ENCODE data around the gene PHPT1. TPM values are rescaled to one million over a fixed set of nuclear protein-coding genes. Genes with fewer than 3 reads are reported as not detected.
A peak's percentile ranks its signal among the peaks of the same experiment; 100 is the strongest.

The PHPT1 gene
- total and polyA plus RNA-seq, 2 of the 13 experiments (the other 11 are each of a cell fraction or from before 2014, with no cell fraction given): 189 to 192 TPM

- TF ChIP-seq CENPBD1 (CRISPR knock-in tag; IDR thresholded peaks at IDR 0.05; ENCODE audit: borderline replicate concordance, low read depth) (no peak), ZNF225 (CRISPR knock-in tag; IDR thresholded peaks at IDR 0.05) (0 out of 2 replicates have a peak, but pooled peaks have one; percentile 42), SKIL (CRISPR knock-in tag; IDR thresholded peaks at IDR 0.05; ENCODE audit: borderline replicate concordance) (no peak), DZIP1 (CRISPR knock-in tag; IDR thresholded peaks at IDR 0.05) (peak; percentile 76; the same call in 1 of the 2 replicates), GATAD1 (CRISPR knock-in tag; IDR thresholded peaks at IDR 0.05) (no peak), PBX3 (CRISPR knock-in tag; IDR thresholded peaks at IDR 0.05; ENCODE audit: borderline replicate concordance) (no peak), KMT2A (CRISPR knock-in tag; IDR thresholded peaks at IDR 0.05) (peak; percentile 71), KIAA2018 (CRISPR knock-in tag; IDR thresholded peaks at IDR 0.05; ENCODE audit: borderline replicate concordance) (no peak), ZBTB34 (CRISPR knock-in tag; IDR thresholded peaks at IDR 0.05) (peak; percentile 27; the same call in 1 of the 2 replicates)
Observed at GRCh38 chr9:136886610-136887597, 37.7 kb downstream of the PHPT1 start (continued).

Data from HepG2 (cell line).